SIG-M5 treated with dmso at 0.1 percent for 504 hours (cell line): Measurements from ENCODE around the gene TRMT44.
"Not testable (repeated sequence)": the region's sequence is repeated elsewhere in the genome, so short reads cannot be mapped to it uniquely, and the experiment has no call there.

Source experiments
- DNase-seq: peaks from one replicate; lab custom pipeline; 2025; ENCODE audit not compliant: unreplicated experiment; lab: John Stamatoyannopoulos, UW

Gene TRMT44

GRCh38 chr4:8406887-8407286, 33.7 kb upstream of the TRMT44 start:
- DNase-seq, result not testable (repeated sequence)

GRCh38 chr4:8407316-8407715, 33.3 kb upstream of the TRMT44 start:
- DNase-seq, result no peak

- no peak for DNase-seq
These were observed 32.8 kb upstream of the TRMT44 start for GRCh38 chr4:8407756-8408155.

GRCh38 chr4:8409264-8410065, 31.1 kb upstream of the TRMT44 start:
- DNase-seq, result peak; percentile 35

GRCh38 chr4:8410066-8410625, 30.4 kb upstream of the TRMT44 start:
- no peak for DNase-seq

- DNase-seq, result peak; percentile 32
These were observed 29.8 kb upstream of the TRMT44 start for GRCh38 chr4:8410641-8411271.

GRCh38 chr4:8411351-8412180, 29.0 kb upstream of the TRMT44 start:
- DNase-seq, result no peak

GRCh38 chr4:8412288-8412687, 28.3 kb upstream of the TRMT44 start:
- DNase-seq, result no peak

GRCh38 chr4:8414377-8414776, 26.2 kb upstream of the TRMT44 start:
- DNase-seq, result no peak

- no peak for DNase-seq
These were observed 23.4 kb upstream of the TRMT44 start for GRCh38 chr4:8417071-8417614.

GRCh38 chr4:8419222-8420041, 21.1 kb upstream of the TRMT44 start:
- peak; percentile 12 for DNase-seq

GRCh38 chr4:8420151-8420550, 20.4 kb upstream of the TRMT44 start:
- DNase-seq, result not testable (repeated sequence)

- peak; percentile 37 for DNase-seq
These were observed 18.2 kb upstream of the TRMT44 start for GRCh38 chr4:8422327-8422726.

GRCh38 chr4:8422786-8423185, 17.8 kb upstream of the TRMT44 start:
- DNase-seq, result no peak

- DNase-seq, result no peak
These were observed 13.3 kb upstream of the TRMT44 start for GRCh38 chr4:8427262-8427661.

GRCh38 chr4:8427761-8428287, 12.8 kb upstream of the TRMT44 start:
- DNase-seq, result peak; percentile 71

- peak; percentile 65 for DNase-seq
These were observed 12.1 kb upstream of the TRMT44 start for GRCh38 chr4:8428288-8429097.

- no peak for DNase-seq
These were observed 9.0 kb upstream of the TRMT44 start for GRCh38 chr4:8431553-8431952.

- DNase-seq, result no peak
These were observed 7.4 kb upstream of the TRMT44 start for GRCh38 chr4:8433136-8433535.
